K562 (cell line): ENCODE measurements around the gene CENPO. TPM values are rescaled to one million over a fixed set of nuclear protein-coding genes. Genes with fewer than 3 reads are reported as not detected.
A peak's percentile ranks its signal among the peaks of the same experiment; 100 is the strongest.

Source experiments
- CHD4 ChIP-seq: fragments of 200-600 bp; sonication (generic); IDR thresholded peaks from 3 replicates; pipeline ENCODE4 v1.6.1; 2012; ENCODE audit warnings: low read depth, mild to moderate bottlenecking, mixed read lengths, low read length, inconsistent platforms; ENCODE audit not compliant: insufficient read depth, insufficient replicate concordance, poor library complexity, severe bottlenecking
- CXXC5 ChIP-seq: fragments of 250-450 bp; sonication (Bioruptor Pico); IDR thresholded peaks from 2 replicates; pipeline ENCODE4 v1.8.0; 2022; ENCODE audit warnings: inconsistent platforms, mild to moderate bottlenecking, moderate library complexity
- FOXK2 ChIP-seq, 2 experiments: fragments of 450-650 bp; IDR thresholded peaks in 1 of 2; conservative IDR thresholded peaks in 1 of 2; 2 replicates each; pipeline ENCODE4 v1.6.1; 2016; ENCODE audit warnings: low read depth in 2 of 2, mild to moderate bottlenecking in 1 of 2
- GTF2E2 ChIP-seq: fragments of 200-800 bp; sonication (Bioruptor generic); IDR thresholded peaks from 2 replicates; pipeline ENCODE4 v1.6.1; 2016; ENCODE audit warnings: missing genetic modification characterization, missing compliant biosample characterization
- PHTF2 ChIP-seq: fragments of 250-450 bp; sonication (Bioruptor Pico); IDR thresholded peaks from 2 replicates; pipeline ENCODE4 v1.5.0; 2021; ENCODE audit warnings: mild to moderate bottlenecking
- PRDM10 ChIP-seq: fragments of 450-650 bp; IDR thresholded peaks from 2 replicates; pipeline ENCODE4 v1.6.1; 2018; ENCODE audit not compliant: partially characterized antibody
- SIN3A ChIP-seq, 2 experiments: fragments of 150-350 bp in 1 of 2; IDR thresholded peaks; 2 replicates each; pipeline ENCODE4 v1.6.1; 2011 to 2016; ENCODE audit warnings: borderline replicate concordance in 2 of 2, low read depth in 2 of 2, low read length in 2 of 2, mild to moderate bottlenecking in 2 of 2, moderate library complexity in 2 of 2; ENCODE audit not compliant: control insufficient read depth in 1 of 2
- SRSF3 ChIP-seq: fragments of 200-400 bp; formaldehyde crosslinking; IDR thresholded peaks from 2 replicates; pipeline ENCODE4 v1.6.1; 2016; ENCODE audit warnings: mild to moderate bottlenecking, low read length, moderate library complexity; ENCODE audit not compliant: insufficient read depth
- ZNF449 ChIP-seq: fragments of 250-450 bp; sonication (Bioruptor Pico); IDR thresholded peaks from 2 replicates; pipeline ENCODE4 v1.8.0; 2022; ENCODE audit warnings: moderate library complexity, mild to moderate bottlenecking, inconsistent platforms
- ZNF609 ChIP-seq: sonication (generic); formaldehyde crosslinking; IDR thresholded peaks from 2 replicates; pipeline ENCODE4 v1.8.1; 2023; ENCODE audit warnings: missing genetic modification reagents, mild to moderate bottlenecking, borderline replicate concordance
- ZSCAN29 ChIP-seq: fragments of 450-650 bp; IDR thresholded peaks from 2 replicates; pipeline ENCODE4 v1.6.1; 2017
- polyA plus RNA-seq, 8 experiments: library from polyadenylated mRNA; depleted of rRNA in 4 of 8; stranded (reverse) in 5 of 8; unstranded in 3 of 8; fragments of >200 nt; fragmentation: Nextera tagmentation in 2 of 8; fragmentation: Illumina TruSeq in 1 of 8; extraction: Ambion mirVana in 2 of 8; extraction: Trizol in 1 of 8; gene quantifications; 2 replicates each; pipeline versions ENCODE4 v1.2.1 to v1.2.3, GENCODE V29; 2011 to 2014; ENCODE audit warnings: inconsistent platforms in 1 of 8, missing spikeins in 1 of 8
- total RNA-seq, 7 experiments: library from RNA; depleted of rRNA in 6 of 7; stranded (reverse); fragments of >200 nt in 6 of 7; fragmentation: Illumina TruSeq in 2 of 7; extraction: Trizol in 2 of 7; gene quantifications; 2 replicates each; pipeline versions ENCODE4 v1.2.1 to v1.2.3, GENCODE V29; 2011 to 2021; ENCODE audit warnings: low replicate concordance in 1 of 7

CENPO gene
- total and polyA plus RNA-seq, 9 of the 15 experiments (the other 6 are each of a cell fraction or from before 2014, with no cell fraction given) = 30.6 to 59.4 (median 38.9) TPM

GRCh38 chr2:24793761-24794435 is 673 bp downstream of the CENPO start (continued):
- TF ChIP-seq ZNF609 (CRISPR knock-in tag) (no peak), FOXK2 (conservative IDR thresholded peaks at IDR 0.05 in 1 of 2, IDR thresholded peaks at IDR 0.05 in 1 of 2; ENCODE audit: low read depth in 2 of 2) (0 out of 4 replicates have a peak, but pooled peaks of 1 of the 2 experiments have one; percentile 22), SIN3A (IDR thresholded peaks at IDR 0.05; ENCODE audit: borderline replicate concordance in 2 of 2, control insufficient read depth in 1 of 2, low read depth in 2 of 2, low read length in 2 of 2) (0 out of 4 replicates have a peak, but pooled peaks of 1 of the 2 experiments have one; percentile 16), GTF2E2 (tag) (peak; percentile 30; the same call in 1 of the 2 replicates), ZSCAN29 (peak; percentile 75; the same call in 1 of the 2 replicates), ZNF449 (CRISPR knock-in tag) (no peak), PHTF2 (CRISPR knock-in tag) (no peak), CXXC5 (CRISPR knock-in tag) (no peak), CHD4 (no peak), SRSF3 (no peak), PRDM10 (peak; percentile 42)
